Astrocyte (in vitro differentiated cells and primary cell): Measurements from ENCODE around the gene ASB1. TPM values are rescaled to one million over a fixed set of nuclear protein-coding genes. Genes with fewer than 3 reads are reported as not detected.

ENCODE experiments used
- DNase-seq: peaks from one replicate; pipeline ENCODE4 v3.0.0-alpha.2; 2010; ENCODE audit warnings: low read depth
- FAIRE-seq: peaks from 2 replicates; lab custom pipeline; 2011; peaks lifted over from hg19 to GRCh38; lab: Jason Lieb, UNC
- H2AFZ ChIP-seq: 2 replicates; pipeline ENCODE4 v1.6.0; 2012; ENCODE audit warnings: low read depth, low read length, inconsistent platforms
- H3K27ac ChIP-seq: 2 replicates; pipeline ENCODE4 v1.5.1; 2011; ENCODE audit warnings: low read depth, low read length, inconsistent platforms
- H3K27me3 ChIP-seq: 2 replicates; pipeline ENCODE4 v1.6.0; 2011; ENCODE audit warnings: low read length, inconsistent platforms; ENCODE audit not compliant: insufficient read depth
- H3K36me3 ChIP-seq: 2 replicates; pipeline ENCODE4 v1.5.1; 2011; ENCODE audit warnings: low read length, inconsistent platforms; ENCODE audit not compliant: insufficient read depth
- H3K4me1 ChIP-seq: 2 replicates; pipeline ENCODE4 v1.5.1; 2011; ENCODE audit warnings: low read length, inconsistent platforms; ENCODE audit not compliant: insufficient read depth
- H3K4me2 ChIP-seq: 2 replicates; pipeline ENCODE4 v1.6.0; 2012; ENCODE audit warnings: low read length, inconsistent platforms
- H3K4me3 ChIP-seq: 2 replicates; pipeline ENCODE4 v1.5.1; 2011; ENCODE audit warnings: low read depth, mild to moderate bottlenecking, low read length, inconsistent platforms; ENCODE audit not compliant: insufficient read depth
- H3K79me2 ChIP-seq: 2 replicates; pipeline ENCODE4 v1.6.0; 2012; ENCODE audit warnings: mild to moderate bottlenecking, low read length, inconsistent platforms; ENCODE audit not compliant: insufficient read depth
- H3K9ac ChIP-seq: 2 replicates; pipeline ENCODE4 v1.6.0; 2012; ENCODE audit warnings: mild to moderate bottlenecking, low read length, inconsistent platforms
- H3K9me3 ChIP-seq: 2 replicates; pipeline ENCODE4 v1.5.1; 2012; ENCODE audit warnings: low read depth, mild to moderate bottlenecking, low read length, inconsistent platforms; ENCODE audit not compliant: insufficient read depth
- H4K20me1 ChIP-seq: 2 replicates; pipeline ENCODE4 v1.6.0; 2012; ENCODE audit warnings: low read length, inconsistent platforms; ENCODE audit not compliant: insufficient read depth
- H3K27ac Mint-ChIP-seq: one replicate; pipeline ENCODE4 v1.8.0; 2021; ENCODE audit warnings: mild to moderate bottlenecking, mixed read lengths; ENCODE audit not compliant: unreplicated experiment
- H3K27me3 Mint-ChIP-seq: one replicate; pipeline ENCODE4 v1.8.0; 2021; ENCODE audit warnings: low read depth, mixed read lengths; ENCODE audit not compliant: unreplicated experiment
- H3K36me3 Mint-ChIP-seq: one replicate; pipeline ENCODE4 v1.8.0; 2021; ENCODE audit warnings: low read depth, mixed read lengths; ENCODE audit not compliant: unreplicated experiment
- H3K4me1 Mint-ChIP-seq: one replicate; pipeline ENCODE4 v1.8.0; 2021; ENCODE audit warnings: low read depth, mixed read lengths; ENCODE audit not compliant: unreplicated experiment
- H3K4me3 Mint-ChIP-seq: one replicate; pipeline ENCODE4 v1.8.0; 2021; ENCODE audit warnings: mild to moderate bottlenecking, moderate library complexity, mixed read lengths; ENCODE audit not compliant: unreplicated experiment
- H3K9me3 Mint-ChIP-seq: one replicate; pipeline ENCODE4 v1.8.0; 2021; ENCODE audit warnings: mild to moderate bottlenecking, mixed read lengths; ENCODE audit not compliant: unreplicated experiment
- CTCF ChIP-seq: IDR thresholded peaks from 2 replicates; pipeline ENCODE4 v1.5.1; 2011; ENCODE audit warnings: low read depth, mild to moderate bottlenecking, inconsistent platforms, low read length, moderate library complexity; ENCODE audit not compliant: insufficient read depth
- EZH2 ChIP-seq: IDR thresholded peaks from 2 replicates; pipeline ENCODE4 v1.6.1; 2012; ENCODE audit warnings: mild to moderate bottlenecking, low read length, inconsistent platforms; ENCODE audit not compliant: insufficient read depth
- total RNA-seq: library from RNA; stranded (reverse); gene quantifications from 2 replicates; pipeline ENCODE4 v1.2.1, GENCODE V29; 2021

Gene ASB1
- total RNA-seq, 1 donor from 2014 or later, result 30.6 TPM

GRCh38 chr2:238464389-238464788 is 37.7 kb downstream of the ASB1 start:
- Mint-ChIP-seq H3K9me3 (peaks cover 5% of the 10 kb centered on the region), H3K36me3 (no peaks in the 10 kb centered on the region), H3K27ac (no peak overlapping the region), H3K4me1 (no peaks in the 10 kb centered on the region), H3K4me3 (no peak overlapping the region), H3K27me3 (peaks cover 5% of the 10 kb centered on the region)
- no peaks in the 10 kb centered on the region for H3K9me3 ChIP-seq
- no peaks in the 10 kb centered on the region for H3K36me3 ChIP-seq
- H3K4me1 ChIP-seq, result peaks cover under 1% of the 10 kb centered on the region
- no peak overlapping the region for H2AFZ ChIP-seq
- H3K79me2 ChIP-seq, result no peaks in the 10 kb centered on the region
- H3K27ac ChIP-seq, result no peak overlapping the region
- DNase-seq (no peak), FAIRE-seq (no peak)
- no peak overlapping the region for H3K9ac ChIP-seq
- no peak overlapping the region for H3K4me3 ChIP-seq
- no peak overlapping the region for H3K4me2 ChIP-seq
- H3K27me3 ChIP-seq, result no peaks in the 10 kb centered on the region
- no peaks in the 10 kb centered on the region for H4K20me1 ChIP-seq
- TF ChIP-seq CTCF (no peak), EZH2 (no peak)

GRCh38 chr2:238465487-238466242 is 38.9 kb downstream of the ASB1 start:
- H3K9me3 Mint-ChIP-seq, result peaks cover 8% of the 10 kb centered on the region
- H3K27me3 Mint-ChIP-seq, result peaks cover 2% of the 10 kb centered on the region
- H3K4me3 ChIP-seq, result no peak overlapping the region
- no peak overlapping the region for H3K4me3 Mint-ChIP-seq
- no peaks in the 10 kb centered on the region for H3K27me3 ChIP-seq
- no peaks in the 10 kb centered on the region for H3K4me1 Mint-ChIP-seq
- H4K20me1 ChIP-seq, result no peaks in the 10 kb centered on the region
- no peaks in the 10 kb centered on the region for H3K36me3 ChIP-seq
- no peak for TF ChIP-seq EZH2
- no peak overlapping the region for H3K9ac ChIP-seq
- no peak for FAIRE-seq
- no peaks in the 10 kb centered on the region for H3K9me3 ChIP-seq
- H2AFZ ChIP-seq, result no peak overlapping the region
- H3K79me2 ChIP-seq, result no peaks in the 10 kb centered on the region
- H3K4me1 ChIP-seq, result no peaks in the 10 kb centered on the region
- H3K27ac Mint-ChIP-seq, result no peak overlapping the region
- H3K27ac ChIP-seq, result no peak overlapping the region
- H3K36me3 Mint-ChIP-seq, result no peaks in the 10 kb centered on the region
- H3K4me2 ChIP-seq, result no peak overlapping the region
- DNase-seq, result no peak

GRCh38 chr2:238466243-238466756 is 39.6 kb downstream of the ASB1 start:
- no peaks in the 10 kb centered on the region for H3K79me2 ChIP-seq
- Mint-ChIP-seq H3K4me1 (no peaks in the 10 kb centered on the region), H3K36me3 (no peaks in the 10 kb centered on the region), H3K27ac (no peak overlapping the region), H3K27me3 (peaks cover 2% of the 10 kb centered on the region), H3K4me3 (no peak overlapping the region), H3K9me3 (peaks cover 8% of the 10 kb centered on the region)
- H3K4me3 ChIP-seq, result no peak overlapping the region
- TF ChIP-seq EZH2 (no peak), CTCF (no peak)
- H3K4me1 ChIP-seq, result no peaks in the 10 kb centered on the region
- DNase-seq, result no peak
- FAIRE-seq, result no peak
- H3K4me2 ChIP-seq, result no peak overlapping the region
- H3K27ac ChIP-seq, result no peak overlapping the region
- H3K36me3 ChIP-seq, result no peaks in the 10 kb centered on the region
- no peak overlapping the region for H2AFZ ChIP-seq
- no peaks in the 10 kb centered on the region for H3K9me3 ChIP-seq
- no peaks in the 10 kb centered on the region for H4K20me1 ChIP-seq
- H3K9ac ChIP-seq, result no peak overlapping the region
- no peaks in the 10 kb centered on the region for H3K27me3 ChIP-seq
